Putamen (tissue), 1 donor: Measurements from ENCODE around the gene AFF2.

Experiments
- DNase-seq: peaks from one replicate; pipeline ENCODE4 v3.0.0-alpha.2; 2016; ENCODE audit warnings: low spot score

The AFF2 gene

DNA sequence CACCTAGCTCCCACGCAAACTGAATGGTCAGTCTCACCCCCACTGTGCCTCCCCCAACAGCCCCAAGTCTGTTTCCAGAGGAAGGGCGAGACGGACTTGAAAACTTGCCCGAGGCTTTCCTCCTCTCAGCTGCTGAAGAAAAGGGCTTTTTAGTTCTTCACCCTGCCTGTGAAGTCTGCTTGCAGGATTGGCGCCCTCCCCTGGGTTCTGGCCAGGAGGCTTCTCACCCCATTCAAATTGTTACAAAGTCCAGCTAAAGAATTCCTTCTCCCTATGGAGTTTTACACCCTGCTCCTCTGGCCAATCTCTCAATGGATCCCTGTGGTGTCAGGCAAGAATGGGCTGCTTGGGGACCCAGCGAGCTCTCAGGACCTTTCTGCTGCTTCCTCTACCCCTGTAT is 241.0 kb downstream of the AFF2 start:
- no peak for DNase-seq

DNA sequence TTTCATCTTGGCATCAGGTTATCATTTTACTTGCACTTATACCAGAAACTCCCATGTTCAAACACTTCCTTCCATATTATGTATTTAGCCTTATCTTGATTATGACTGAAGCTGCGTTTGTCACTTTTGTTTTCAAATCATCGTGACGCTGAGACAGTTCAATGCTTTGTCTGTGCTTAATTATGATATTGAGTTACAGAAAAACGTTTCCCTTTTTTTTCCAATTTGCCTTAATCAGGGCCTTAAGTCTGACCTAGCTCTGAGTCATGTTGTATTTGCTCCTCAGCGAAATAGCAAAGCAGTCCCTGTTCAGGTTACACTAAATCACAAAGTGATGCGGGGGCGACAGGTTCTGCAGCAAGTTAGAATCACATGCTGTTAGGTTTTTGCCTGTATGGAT is 254.7 kb downstream of the AFF2 start:
- no peak for DNase-seq

DNA sequence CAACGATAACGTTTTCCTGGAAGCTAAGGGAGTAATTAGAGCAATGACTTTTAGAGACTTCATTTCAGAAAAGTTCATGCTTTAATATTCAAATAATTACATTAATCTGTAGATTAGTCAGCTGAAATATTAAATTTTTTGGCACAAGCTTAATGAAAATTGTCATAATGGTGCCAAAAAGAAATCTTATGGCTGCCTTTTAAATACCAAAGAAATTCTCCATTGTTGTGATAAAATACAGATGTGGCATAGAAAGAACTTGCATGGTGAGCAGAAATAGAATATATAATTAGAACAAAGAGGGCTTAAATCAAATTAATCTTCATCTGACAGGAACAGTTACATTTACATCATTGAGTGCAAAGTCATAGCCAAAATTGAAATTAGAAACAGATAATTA is 263.5 kb downstream of the AFF2 start:
- no peak for DNase-seq

DNA sequence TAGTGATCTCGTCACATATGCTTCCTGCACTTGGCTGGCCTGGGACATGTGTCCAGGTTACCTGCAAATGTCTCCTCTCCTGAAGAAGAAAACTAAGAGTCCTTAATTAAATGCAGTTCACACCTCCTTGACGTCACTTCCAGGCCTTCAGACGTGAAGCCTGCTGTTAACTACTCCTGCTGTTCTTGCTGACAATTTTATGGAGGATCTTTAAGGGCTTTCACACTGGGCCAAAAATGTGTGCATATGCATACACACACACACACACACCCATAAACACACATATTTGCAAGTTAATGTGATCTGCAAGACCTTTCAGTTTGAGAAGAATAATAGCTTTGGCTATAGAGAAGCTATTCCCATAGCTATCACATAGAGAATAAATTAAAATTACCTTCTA is 267.9 kb downstream of the AFF2 start:
- no peak for DNase-seq

DNA sequence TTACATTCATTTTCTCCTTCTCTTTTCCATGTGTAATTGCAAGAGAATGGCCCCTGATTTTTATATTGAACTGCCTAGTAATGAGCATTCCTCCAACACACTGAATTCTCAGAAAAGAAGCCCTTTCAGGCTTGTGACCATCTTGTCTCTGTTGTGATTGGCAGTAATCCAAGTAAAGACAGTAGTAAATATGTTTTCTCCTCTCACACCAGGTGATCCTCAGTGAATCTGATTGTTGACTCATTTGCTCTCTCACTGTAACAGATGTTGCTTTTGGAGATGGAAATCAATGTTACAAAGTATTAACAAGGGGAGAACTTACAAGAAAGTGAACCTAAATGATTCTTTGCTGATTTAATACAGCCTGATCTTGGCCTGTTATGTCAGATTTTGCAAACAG is 271.0 kb downstream of the AFF2 start:
- DNase-seq: no peak

DNA sequence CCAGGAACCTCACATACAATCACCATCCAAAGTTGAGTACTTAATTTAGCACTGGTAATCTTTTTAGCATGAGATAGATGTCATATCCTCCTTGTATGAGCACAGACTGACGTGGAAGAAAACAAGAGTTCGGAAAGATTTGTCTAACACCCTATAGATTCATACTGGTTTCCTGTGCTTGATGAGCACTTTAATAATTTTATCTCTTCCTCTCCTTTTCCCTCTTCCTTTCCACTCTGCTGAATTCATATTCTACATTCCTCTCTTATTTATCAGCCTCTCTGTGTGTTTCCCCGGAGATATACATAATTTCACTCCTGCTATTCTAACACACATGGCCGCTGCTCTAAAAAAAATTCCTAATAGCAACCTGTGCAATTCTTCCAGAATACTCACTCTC is 273.9 kb downstream of the AFF2 start:
- no peak for DNase-seq

DNA sequence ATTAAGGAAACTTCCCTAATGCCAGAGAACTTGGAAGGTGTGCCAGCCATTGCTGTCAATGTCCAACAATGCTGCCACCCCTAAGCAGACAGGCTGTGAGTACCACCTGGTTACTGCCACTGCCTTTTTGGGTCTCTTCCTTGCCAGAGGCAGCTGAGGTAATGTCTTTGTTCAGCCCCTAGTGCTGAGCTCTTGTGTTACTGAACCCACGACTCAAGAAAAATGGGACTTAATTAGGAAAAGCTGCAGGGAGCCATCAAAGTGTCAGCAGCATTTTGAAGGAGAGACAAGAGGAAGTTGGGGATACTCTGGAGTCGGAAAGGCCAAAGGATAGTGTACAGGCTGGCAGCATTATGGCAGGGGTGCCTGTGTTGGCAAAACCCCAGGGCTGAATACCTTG is 283.7 kb downstream of the AFF2 start:
- DNase-seq: no peak

DNA sequence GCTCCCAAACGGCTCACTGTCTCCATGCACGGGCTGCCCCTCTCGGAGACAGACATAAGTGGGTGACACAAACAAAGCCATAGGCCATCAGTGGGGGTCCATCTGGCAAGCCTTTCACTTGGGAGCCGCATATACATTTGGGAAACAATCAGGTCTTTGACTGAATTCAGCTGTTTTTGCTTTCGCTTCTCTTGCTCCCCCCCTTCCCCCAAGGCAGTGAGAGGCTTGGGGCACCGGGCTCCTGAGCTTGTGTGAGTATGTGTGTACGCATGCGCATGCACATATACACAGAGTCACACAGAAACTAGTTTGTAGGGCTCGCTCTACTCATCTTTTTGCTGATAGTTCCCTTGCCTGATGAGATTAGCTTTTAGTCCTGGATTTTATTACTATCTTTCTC is 284.4 kb downstream of the AFF2 start:
- peak; percentile 1 for DNase-seq

DNA sequence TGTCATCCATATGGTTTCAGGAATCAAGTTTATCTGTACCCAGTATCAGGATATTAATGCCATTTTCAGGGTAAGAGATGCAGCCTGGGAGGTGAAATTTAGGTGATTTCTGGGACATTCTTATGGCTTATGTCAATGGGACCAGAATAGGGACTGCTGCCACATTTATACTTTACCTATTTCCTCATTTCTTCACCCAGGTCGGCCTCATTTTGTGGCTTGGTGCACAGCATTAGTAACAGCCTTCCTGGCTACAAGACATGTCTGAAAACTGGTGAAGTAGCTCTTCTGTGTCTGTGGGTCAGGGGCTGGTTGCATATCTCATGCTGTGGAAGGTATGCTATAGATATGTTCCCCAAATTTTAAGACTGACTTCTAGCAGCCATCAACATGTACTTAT is 284.8 kb downstream of the AFF2 start:
- DNase-seq: no peak

DNA sequence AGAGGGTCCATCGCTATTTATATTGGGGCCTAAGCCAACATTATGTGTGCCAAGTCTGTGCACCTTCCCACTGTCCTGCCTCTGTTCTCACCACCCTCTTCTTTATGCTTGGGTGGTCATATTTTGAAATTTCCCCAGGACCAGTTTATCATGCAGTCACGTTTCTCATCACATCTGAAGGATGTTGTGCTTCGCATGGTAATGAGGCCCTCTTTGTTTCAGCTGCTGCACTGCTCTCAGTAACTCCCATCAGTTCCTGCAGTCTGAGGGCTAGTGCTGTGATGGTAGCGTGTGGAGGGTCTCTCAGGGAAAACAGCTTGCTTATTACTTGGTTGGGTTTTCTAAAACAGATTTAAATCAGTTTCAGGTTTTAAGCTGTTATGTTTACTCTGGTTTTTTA is 288.0 kb downstream of the AFF2 start:
- no peak for DNase-seq

DNA sequence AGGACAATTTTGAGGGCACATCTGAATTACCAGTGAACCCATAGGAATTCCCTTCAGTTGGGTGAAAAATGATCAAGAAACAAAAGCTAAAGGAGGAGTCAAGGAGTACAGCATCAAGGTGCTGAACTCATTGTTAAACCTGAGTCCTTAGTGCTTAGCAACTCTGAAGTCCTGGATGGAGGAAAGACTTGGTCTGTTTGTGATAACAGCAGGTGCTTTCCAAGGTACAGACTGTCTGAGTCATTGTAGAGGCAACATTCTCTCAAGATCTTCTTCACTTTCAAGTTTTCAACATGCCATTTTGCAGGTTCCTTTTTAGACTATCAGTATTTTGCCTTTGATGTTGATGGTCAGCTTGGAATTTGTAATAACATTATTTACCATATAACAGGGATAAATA is 293.9 kb downstream of the AFF2 start:
- no peak for DNase-seq

DNA sequence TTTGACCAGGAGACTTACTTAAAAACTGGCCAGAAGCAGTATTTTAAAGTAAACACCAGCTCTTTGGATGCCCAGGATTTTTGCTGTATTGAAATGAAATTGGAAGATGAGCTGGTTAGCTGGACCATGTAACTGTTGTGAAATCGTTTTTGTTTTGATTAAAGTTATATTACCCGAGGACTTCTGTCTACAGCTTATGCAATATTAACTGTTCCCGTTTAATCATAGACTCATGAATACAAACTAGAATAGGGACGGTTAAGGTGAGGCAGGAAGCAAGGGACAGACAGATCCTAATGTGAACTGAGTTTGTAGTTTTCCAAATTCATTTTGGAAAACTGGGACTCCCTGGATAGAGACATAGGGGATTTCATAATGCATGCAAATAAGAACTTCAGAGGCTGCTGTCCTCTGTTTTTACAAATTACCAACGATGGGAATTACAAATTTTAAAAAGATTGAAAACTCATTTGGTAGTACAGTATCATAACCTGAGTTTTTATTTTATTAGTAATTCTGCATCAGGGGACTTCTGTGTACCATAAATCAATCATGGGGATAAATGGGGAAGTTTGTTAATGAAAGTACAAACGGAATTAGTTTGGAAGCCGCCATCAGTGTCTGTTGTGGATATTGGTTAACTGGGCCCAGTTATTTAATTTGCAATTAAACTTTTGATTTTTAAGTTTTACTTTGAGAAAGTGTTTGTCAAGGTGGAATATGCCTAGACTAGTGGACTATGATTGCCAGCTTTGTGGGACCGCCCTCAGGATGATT is 304.4 kb downstream of the AFF2 start:
- no peak for DNase-seq

DNA sequence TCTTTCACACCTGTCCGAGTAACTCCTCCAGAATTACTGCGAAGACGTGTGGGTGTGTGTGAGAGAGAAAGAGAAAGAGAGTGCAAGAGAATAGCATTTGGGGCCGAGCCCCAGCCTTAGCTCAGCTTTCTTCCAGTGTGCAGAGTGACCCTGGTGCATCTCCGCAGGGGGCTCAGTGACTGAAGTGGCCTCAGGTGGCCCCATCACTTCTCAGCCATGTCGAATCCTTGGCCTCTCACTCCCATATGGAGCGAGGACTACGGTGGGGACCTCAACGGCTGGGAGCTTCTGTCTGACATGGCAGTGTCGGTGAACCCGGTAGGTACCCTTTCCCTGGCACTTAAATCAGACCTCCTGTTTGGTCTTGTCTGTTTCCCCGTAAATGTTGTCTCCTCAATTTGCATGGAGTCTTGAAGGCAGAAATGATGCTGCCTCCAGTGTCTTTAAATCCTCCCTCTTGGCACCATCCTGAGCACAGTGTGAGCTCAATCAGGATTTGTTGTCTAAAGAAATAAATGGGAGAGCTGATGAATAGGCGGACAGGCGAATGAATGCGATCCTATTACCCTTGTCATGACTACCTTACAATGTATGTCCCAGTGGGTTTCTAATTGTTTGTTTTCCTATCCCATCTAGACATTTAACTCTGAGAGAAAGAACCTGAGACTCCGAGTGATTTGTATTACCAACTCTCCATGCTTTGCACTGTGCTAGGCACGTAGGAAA is 305.9 kb downstream of the AFF2 start:
- DNase-seq: no peak

DNA sequence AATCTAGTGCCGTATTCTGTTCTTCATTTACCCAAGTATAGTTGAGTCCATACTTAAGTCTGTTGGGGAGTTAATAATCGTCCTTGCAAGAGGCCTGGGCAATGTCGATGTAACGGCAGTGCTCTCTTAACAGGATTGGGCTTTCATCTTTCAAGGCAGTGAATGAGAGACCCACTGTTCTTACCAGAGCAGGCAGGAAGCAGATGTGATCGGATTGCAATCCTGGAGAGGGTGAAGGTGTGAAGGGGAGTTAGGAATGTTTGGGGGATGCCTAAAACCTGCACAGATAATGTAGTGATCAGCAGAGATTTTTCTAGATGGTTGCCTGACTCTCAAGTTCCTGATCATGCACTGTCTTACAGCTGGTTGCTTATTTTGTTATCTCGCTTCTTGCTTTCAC is 308.4 kb downstream of the AFF2 start:
- no peak for DNase-seq

DNA sequence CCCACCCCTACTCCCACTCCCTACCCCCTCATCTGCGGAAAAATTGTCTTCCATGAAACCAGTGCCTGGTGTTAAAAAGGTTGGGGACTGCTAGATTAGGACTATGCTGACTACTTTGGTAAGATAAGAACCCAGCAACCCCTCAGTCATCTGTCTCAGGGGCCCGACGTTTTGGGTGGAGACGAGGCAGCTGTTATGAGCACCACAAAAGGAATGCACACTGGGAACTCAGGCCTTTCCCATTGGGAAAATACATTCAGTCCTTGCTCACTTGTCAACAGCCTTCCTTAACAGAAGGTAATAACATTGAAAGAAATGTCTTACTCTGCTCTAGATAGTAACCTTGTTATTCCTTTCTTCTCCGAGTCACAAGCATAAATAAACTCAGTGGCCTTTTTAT is 310.8 kb downstream of the AFF2 start:
- DNase-seq: no peak

DNA sequence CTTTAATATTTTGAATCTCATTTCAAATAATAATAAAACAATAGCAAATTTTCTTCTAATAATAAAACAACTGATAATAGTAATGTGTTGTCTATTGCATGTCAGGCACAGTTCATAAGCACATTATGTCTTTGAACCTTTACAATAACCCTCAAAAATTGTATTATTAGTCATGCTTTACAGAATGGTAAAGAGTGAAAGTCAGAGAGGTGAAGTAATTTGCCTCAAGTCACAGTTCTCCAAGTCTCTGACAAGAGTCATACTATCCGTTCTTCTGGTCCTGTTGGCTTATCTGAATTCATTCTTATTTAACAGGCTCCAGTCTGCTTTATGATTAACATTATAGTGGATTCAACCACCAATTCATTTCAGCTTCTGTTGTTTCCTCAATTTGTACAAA is 313.0 kb downstream of the AFF2 start:
- no peak for DNase-seq

DNA sequence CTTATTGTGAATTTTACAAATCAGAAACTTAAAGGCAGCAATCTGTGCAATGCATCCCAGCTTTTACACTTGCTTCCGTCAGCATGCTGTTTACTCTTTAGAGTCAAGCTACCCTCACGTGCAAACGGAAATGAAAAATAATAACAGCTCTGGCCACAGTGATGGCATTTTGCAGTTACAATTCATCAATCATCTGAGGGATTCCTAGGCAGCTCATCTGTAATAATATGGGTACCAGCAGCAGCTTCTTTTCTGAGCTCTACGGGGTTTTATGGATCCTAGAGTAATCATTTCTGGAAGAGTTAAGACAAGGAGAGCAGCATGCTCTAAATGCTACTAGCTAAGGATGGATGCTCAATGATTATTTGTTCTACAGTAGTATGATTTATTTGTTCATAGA is 313.6 kb downstream of the AFF2 start:
- no peak for DNase-seq

DNA sequence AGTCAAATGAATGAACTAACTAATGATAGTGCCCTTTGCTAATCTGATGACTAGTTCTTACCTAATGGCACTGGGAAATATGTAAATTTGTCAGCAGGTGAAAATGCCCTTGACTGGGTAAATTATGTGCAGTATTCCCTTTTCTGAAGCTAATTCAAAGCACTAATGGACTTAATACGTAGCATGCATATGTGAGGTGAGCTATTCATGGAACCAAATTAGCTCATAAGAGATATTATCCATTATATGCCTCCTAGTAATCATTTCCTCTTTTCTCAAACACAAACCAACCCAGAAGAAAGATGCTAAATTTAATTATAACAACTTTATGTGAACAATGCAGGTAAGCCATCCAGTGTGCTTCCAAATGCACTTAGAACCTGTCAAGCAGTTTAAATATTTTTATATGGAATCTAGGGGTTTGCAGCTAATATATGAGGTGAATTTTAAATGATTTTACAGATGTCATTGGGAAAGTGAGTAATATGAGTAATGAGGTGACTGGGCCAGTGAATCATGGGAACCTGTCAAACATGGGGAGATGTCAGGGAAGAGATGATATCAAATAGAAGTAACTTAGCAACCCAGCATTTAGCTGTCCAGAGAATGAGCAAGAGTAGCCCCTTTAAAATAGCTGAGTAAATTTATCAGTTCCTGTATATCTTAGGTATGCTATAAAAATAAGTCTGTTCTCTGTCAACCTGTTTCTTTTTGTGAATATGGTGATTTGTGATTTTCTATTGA is 315.0 kb downstream of the AFF2 start:
- DNase-seq: no peak

DNA sequence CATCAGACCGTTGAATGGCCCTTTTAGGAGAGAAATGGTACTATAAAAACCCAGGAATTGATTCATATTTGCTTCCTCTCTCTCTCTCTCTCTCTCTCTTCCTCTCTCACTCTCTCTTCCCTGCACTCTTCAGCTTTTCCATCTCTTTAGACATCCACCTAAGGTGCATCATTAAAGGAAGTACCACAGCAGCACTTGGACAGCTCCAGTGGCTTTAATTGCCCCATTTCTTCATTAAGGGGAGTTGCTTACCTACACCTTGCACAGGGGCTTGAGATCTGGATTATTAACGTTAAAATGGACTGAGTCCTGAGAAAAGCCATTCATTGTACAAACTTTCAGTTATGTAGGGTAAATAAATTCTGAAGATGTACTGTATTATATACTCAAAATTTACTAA is 323.6 kb downstream of the AFF2 start:
- no peak for DNase-seq

DNA sequence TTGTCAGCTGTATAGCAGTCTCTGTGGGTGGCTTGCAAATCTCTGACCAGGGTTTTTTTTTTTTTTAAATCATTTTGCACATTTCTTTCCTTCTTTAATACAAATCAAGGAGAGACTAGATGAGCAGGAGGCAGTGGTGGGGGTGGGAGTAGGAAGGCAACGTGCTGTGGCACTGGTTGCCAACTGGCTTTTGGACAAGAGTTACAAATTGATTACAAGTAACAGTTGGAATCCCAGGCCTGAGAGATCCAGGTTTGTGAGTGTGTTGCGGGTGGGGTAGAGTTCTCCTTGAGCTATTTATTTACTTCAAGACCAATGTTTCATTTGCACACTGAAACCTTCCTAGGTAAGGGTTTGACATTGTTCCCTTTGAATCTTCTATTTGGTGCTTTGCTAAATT is 325.3 kb downstream of the AFF2 start:
- no peak for DNase-seq

DNA sequence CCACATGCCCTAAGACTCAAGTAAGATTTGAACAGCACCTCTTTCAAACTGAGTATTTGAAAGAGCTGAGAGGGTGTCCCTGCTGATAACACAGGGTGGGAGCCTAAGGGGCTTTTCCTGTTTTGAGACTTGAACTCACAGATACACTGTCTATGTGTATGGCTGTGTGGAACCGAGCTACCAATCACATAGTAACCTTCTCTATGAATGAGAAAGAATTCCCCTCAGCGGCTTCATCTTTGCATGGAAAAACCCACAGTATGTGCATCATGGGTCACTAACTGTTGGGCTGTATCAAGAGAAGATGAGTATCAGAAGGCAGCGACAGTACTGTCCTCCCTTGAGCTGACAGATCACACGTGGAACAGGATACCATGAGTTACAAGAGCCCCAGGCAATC is 336.3 kb downstream of the AFF2 start:
- no peak for DNase-seq

DNA sequence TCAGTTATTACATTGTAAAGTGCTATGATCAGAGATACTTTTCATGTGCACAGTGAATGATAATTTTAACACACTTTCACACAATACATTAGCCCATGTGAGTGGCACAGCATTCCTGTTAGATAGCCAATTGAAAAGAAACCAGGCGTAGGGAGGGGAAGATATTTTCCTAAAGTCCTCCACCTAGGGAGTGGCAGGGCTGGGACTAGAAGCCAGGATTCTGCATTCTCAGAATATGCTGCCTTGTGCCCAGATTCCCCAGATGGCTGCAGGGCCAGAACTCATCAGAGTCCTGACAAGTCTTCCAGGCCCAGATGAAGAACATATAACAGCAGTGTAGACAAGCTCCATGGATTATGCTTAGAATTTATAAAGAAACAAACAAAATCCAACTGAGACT is 350.2 kb downstream of the AFF2 start:
- DNase-seq: no peak

DNA sequence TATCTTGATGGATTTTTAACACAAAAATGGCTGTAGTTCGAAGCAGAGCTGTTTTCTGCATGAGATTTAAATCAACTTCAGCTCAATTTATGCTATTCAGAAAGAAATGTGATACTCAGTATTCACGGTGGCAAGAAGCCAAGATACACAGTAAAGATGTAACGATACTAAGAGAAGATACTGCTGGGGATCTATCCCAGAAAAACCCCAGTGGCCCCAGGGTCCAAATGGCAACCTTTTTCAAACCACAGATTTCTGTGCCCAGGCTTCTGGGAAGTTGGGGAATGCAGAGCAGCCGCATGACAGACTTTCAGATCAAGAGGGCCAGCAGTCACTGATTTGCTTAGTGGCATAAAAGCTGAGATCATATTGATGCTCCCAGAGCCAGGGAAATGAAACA is 353.9 kb downstream of the AFF2 start:
- no peak for DNase-seq
